B cell (primary cell): Measurements from ENCODE around the gene ARMH3. TPM values are rescaled to one million over a fixed set of nuclear protein-coding genes. Genes with fewer than 3 reads are reported as not detected.
"Not testable (repeated sequence)": the region's sequence is repeated elsewhere in the genome, so short reads cannot be mapped to it uniquely, and the experiment has no call there.

ENCODE experiments used
- ATAC-seq: fragments of 200-7000 bp; cut with Tn5 transposase; one replicate; pipeline ENCODE4 v1.10.0; 2021; ENCODE audit warnings: low read depth, mild to moderate bottlenecking, moderate number of reproducible peaks, moderate library complexity
- CTCF ChIA-PET: fragments of 350-600 bp; sonication (Branson Sonifier 250); formaldehyde crosslinking; loops from one replicate; lab custom pipeline; 2021; ENCODE audit warnings: antibody characterized with exemption, inconsistent platforms; lab: Charles Lee
- POLR2A ChIA-PET: fragments of 350-600 bp; sonication (Branson Sonifier 250); formaldehyde crosslinking; loops from one replicate; lab custom pipeline; 2021; ENCODE audit warnings: antibody characterized with exemption; lab: Charles Lee
- DNase-seq: peaks from one replicate; pipeline ENCODE4 v3.0.0; 2013
- H2AFZ ChIP-seq: 2 replicates; pipeline ENCODE4 v1.6.1; 2012; ENCODE audit warnings: mild to moderate bottlenecking, low read depth, low read length; ENCODE audit not compliant: insufficient read depth, poor library complexity, severe bottlenecking
- H3K27ac ChIP-seq, 2 donors: 1 replicate in 1 of 2; 2 replicates in 1 of 2; pipeline ENCODE4 v1.5.1; 2012 to 2013; ENCODE audit warnings: low read length in 2 of 2, mild to moderate bottlenecking in 2 of 2, moderate library complexity in 1 of 2
- H3K27me3 ChIP-seq, 4 experiments: fragments of 200-600 bp in 1 of 4; sonication (generic) in 1 of 4; replicated peaks in 1 of 4; 1 replicate in 2 of 4; 2 replicates in 2 of 4; pipeline versions ENCODE4 v1.6.1 to v1.7.0; 2013 to 2016; ENCODE audit warnings: low read length in 3 of 4, mild to moderate bottlenecking in 2 of 4, mixed read lengths in 1 of 4, moderate library complexity in 1 of 4; ENCODE audit not compliant: insufficient read depth in 4 of 4, control insufficient read depth in 3 of 4; ENCODE audit errors: control extremely low read depth in 1 of 4
- H3K36me3 ChIP-seq, 2 experiments: replicated peaks in 1 of 2; 1 replicate in 1 of 2; 2 replicates in 1 of 2; pipeline versions ENCODE4 v1.6.1 to v1.7.1; 2013; ENCODE audit warnings: low read length in 1 of 2; ENCODE audit not compliant: insufficient read depth in 2 of 2, control insufficient read depth in 1 of 2; ENCODE audit errors: control extremely low read depth in 1 of 2, extremely low read depth in 1 of 2
- H3K4me1 ChIP-seq, 2 donors: fragments of 200-600 bp in 1 of 2; sonication (generic) in 1 of 2; 1 replicate in 1 of 2; 2 replicates in 1 of 2; pipeline versions ENCODE4 v1.5.1 to v1.6.1; 2013 to 2017; ENCODE audit warnings: low read length in 2 of 2; ENCODE audit not compliant: control insufficient read depth in 2 of 2, insufficient read depth in 2 of 2
- H3K4me2 ChIP-seq: replicated peaks from 2 replicates; pipeline ENCODE3; 2012; ENCODE audit warnings: mild to moderate bottlenecking, low read depth, low read length; ENCODE audit not compliant: poor library complexity, severe bottlenecking
- H3K4me3 ChIP-seq, 5 experiments: fragments of 200-600 bp in 1 of 5; sonication (generic) in 1 of 5; 1 replicate in 3 of 5; 2 replicates in 2 of 5; pipeline versions ENCODE4 v1.5.1 to v1.7.0; 2011 to 2016; ENCODE audit warnings: low read length in 4 of 5, mild to moderate bottlenecking in 4 of 5, low read depth in 2 of 5, control low read depth in 1 of 5, moderate library complexity in 1 of 5; ENCODE audit not compliant: insufficient read depth in 1 of 5; ENCODE audit errors: control extremely low read depth in 1 of 5, extremely low read depth in 1 of 5
- H3K79me2 ChIP-seq: fragments of 200-600 bp; sonication (generic); one replicate; pipeline ENCODE4 v1.6.0; 2016; ENCODE audit warnings: low read length; ENCODE audit not compliant: control insufficient read depth, insufficient read depth
- H3K9ac ChIP-seq: fragments of 200-600 bp; sonication (generic); 2 replicates; pipeline ENCODE4 v1.6.1; 2017; ENCODE audit warnings: mild to moderate bottlenecking, low read length, moderate library complexity
- H3K9me3 ChIP-seq, 3 donors: one replicate each; pipeline versions ENCODE4 v1.6.1 to v1.7.1; 2013; ENCODE audit warnings: low read length in 2 of 3; ENCODE audit not compliant: control insufficient read depth in 2 of 3, insufficient read depth in 1 of 3; ENCODE audit errors: control extremely low read depth in 1 of 3
- H4K20me1 ChIP-seq: 2 replicates; pipeline ENCODE4 v1.6.0; 2012; ENCODE audit warnings: mild to moderate bottlenecking, low read length; ENCODE audit not compliant: insufficient read depth, control insufficient read depth, poor library complexity, severe bottlenecking
- H3K27ac Mint-ChIP-seq: one replicate; pipeline ENCODE4 v1.8.0; 2021; ENCODE audit warnings: mixed read lengths
- H3K27me3 Mint-ChIP-seq: one replicate; pipeline ENCODE4 v1.8.0; 2021; ENCODE audit warnings: mixed read lengths
- H3K4me1 Mint-ChIP-seq: one replicate; pipeline ENCODE4 v1.8.0; 2021; ENCODE audit warnings: mixed read lengths
- H3K4me3 Mint-ChIP-seq: one replicate; pipeline ENCODE4 v1.8.0; 2021; ENCODE audit warnings: mixed read lengths
- H3K9me3 Mint-ChIP-seq: one replicate; pipeline ENCODE4 v1.8.0; 2022; ENCODE audit warnings: mixed read lengths; ENCODE audit not compliant: insufficient read depth
- CTCF ChIP-seq: fragments of 200-600 bp; IDR thresholded peaks from one replicate; pipeline ENCODE4 v1.8.0; 2022; ENCODE audit warnings: antibody characterized with exemption, mild to moderate bottlenecking
- EZH2 ChIP-seq: IDR thresholded peaks from 2 replicates; pipeline ENCODE4 v1.6.1; 2012; ENCODE audit warnings: borderline replicate concordance, low read depth, mild to moderate bottlenecking, moderate library complexity, low read length; ENCODE audit not compliant: insufficient read depth, poor library complexity, severe bottlenecking
- WGBS: methylation state at CpG from one replicate; pipeline ENCODE4 v1.1.5; 2013; ENCODE audit warnings: missing lambda C conversion rate; ENCODE audit not compliant: insufficient coverage; 5-methylcytosine and 5-hydroxymethylcytosine counted together
- intact Hi-C: fragments of 100-400 bp; cut with micrococcal nuclease; formaldehyde crosslinking; loops from one replicate; pipeline ENCODE4 v1.10.0; 2022
- polyA plus RNA-seq: library from polyadenylated mRNA; depleted of rRNA; stranded (reverse); fragments of >200 nt; gene quantifications from 2 replicates; pipeline ENCODE4 v1.2.3, GENCODE V29; 2012
- total RNA-seq, 2 donors: library from RNA; stranded (reverse); fragments of 120-200 nt in 1 of 2; gene quantifications; 1 replicate in 1 of 2; 2 replicates in 1 of 2; pipeline versions ENCODE4 v1.2.3 to v1.2.4, GENCODE V29; 2013 to 2022

Gene ARMH3
- total and polyA plus RNA-seq, 2 donors (not counting 1 experiment from before 2014, with no cell fraction given) = 33.4 to 40.7 TPM

GRCh38 chr10:101986624-101986971 is 69.4 kb downstream of the ARMH3 start:
- Histone ChIP-seq H3K79me2 (no peaks in the 10 kb centered on the region), H3K9me3 (no peaks in the 10 kb centered on the region), H3K27ac (peak overlapping the region; percentile 86 to 87), H2AFZ (peak overlapping the region; percentile 70), H3K4me2 (peak overlapping the region; percentile 67), H3K4me1 (peaks cover 25 to 28% of the 10 kb centered on the region in 2 donors), H3K27me3 (no peaks in the 10 kb centered on the region), H4K20me1 (no peaks in the 10 kb centered on the region), H3K9ac (peak overlapping the region; percentile 41), H3K4me3 (peak overlapping the region in 3 of 5 experiments; percentile 11 to 39 (median 30)), H3K36me3 (peaks cover 9 to 57% of the 10 kb centered on the region in 2 experiments)
- no peaks in the 10 kb centered on the region for H3K9me3 Mint-ChIP-seq
- ChIA-PET CTCF (interaction anchor here (1.0 to 2.8 kb wide), 5 partner anchors 23 to 151 kb away, joined by 3 to 7 read pairs (median 5); no protein-coding TSS in a partner anchor), POLR2A (no interaction called here)
- TF ChIP-seq CTCF (no peak), EZH2 (no peak)
- H3K27ac Mint-ChIP-seq = peak overlapping the region; percentile 86
- peaks cover 23% of the 10 kb centered on the region for H3K4me1 Mint-ChIP-seq
- WGBS = 14% methylated on average over 1 of the region's 3 CpGs
- DNase-seq = peak; percentile 71
- peak; percentile 85 for ATAC-seq
- intact Hi-C loops = loop anchor here (2.0 to 5.0 kb wide), 3 partner anchors 14 to 84 kb away; no protein-coding TSS in a partner anchor
- H3K27me3 Mint-ChIP-seq = no peaks in the 10 kb centered on the region
- H3K4me3 Mint-ChIP-seq = peak overlapping the region; percentile 77

GRCh38 chr10:101980677-101981076 is 75.3 kb downstream of the ARMH3 start:
- DNase-seq, H3K9me3 Mint-ChIP-seq, H2AFZ ChIP-seq, H3K4me2 ChIP-seq, H3K27ac ChIP-seq, intact Hi-C loops, H3K27ac Mint-ChIP-seq, H3K4me3 Mint-ChIP-seq, H3K9ac ChIP-seq, ATAC-seq, H3K4me3 ChIP-seq, H3K27me3 Mint-ChIP-seq, H3K9me3 ChIP-seq, H4K20me1 ChIP-seq, H3K27me3 ChIP-seq: not testable (repeated sequence)
- peaks cover 1 to 23% of the 10 kb centered on the region in 2 experiments for H3K36me3 ChIP-seq
- H3K79me2 ChIP-seq = peaks cover 11% of the 10 kb centered on the region
- CTCF ChIA-PET = interaction anchor here (0.6 to 4.1 kb wide), 4 partner anchors 28 to 144 kb away, joined by 3 to 32 read pairs (median 4); no protein-coding TSS in a partner anchor
- peaks cover 6 to 12% of the 10 kb centered on the region in 2 donors for H3K4me1 ChIP-seq
- H3K4me1 Mint-ChIP-seq = peaks cover 20% of the 10 kb centered on the region
- WGBS = no CpG with 5 or more reads among the region's 2 CpGs
- POLR2A ChIA-PET = interaction anchor here (1.0 kb wide), 1 partner anchor 93 kb away, joined by 3 read pairs; no protein-coding TSS in a partner anchor
